GM18498 (cell line): ENCODE results near the gene COA6.
"Not testable (repeated sequence)": the region's sequence is repeated elsewhere in the genome, so short reads cannot be mapped to it uniquely, and the experiment has no call there.

Source experiments
- ATAC-seq: cut with Tn5 transposase; IDR thresholded peaks from one replicate; pipeline ENCODE4 v1.9.1; 2021; ENCODE audit warnings: mild to moderate bottlenecking, moderate library complexity; ENCODE audit not compliant: unreplicated experiment

Gene COA6

GRCh38 chr1:234369033-234369430 is 4.2 kb upstream of the COA6 start:
- no peak for ATAC-seq

- no peak for ATAC-seq
Observed at GRCh38 chr1:234369784-234370183, 3.5 kb upstream of the COA6 start.

GRCh38 chr1:234371414-234371813 is 1.8 kb upstream of the COA6 start:
- ATAC-seq: no peak

- ATAC-seq: no peak
Observed at GRCh38 chr1:234372011-234372757, 1.1 kb upstream of the COA6 start.

- ATAC-seq: peak; percentile 25
Observed at GRCh38 chr1:234373959-234374254, 651 bp downstream of the COA6 start.

GRCh38 chr1:234375672-234376071 is 2.4 kb downstream of the COA6 start:
- ATAC-seq: no peak

GRCh38 chr1:234379591-234380109 is 6.4 kb downstream of the COA6 start:
- not testable (repeated sequence) for ATAC-seq

- no peak for ATAC-seq
Observed at GRCh38 chr1:234381699-234382555, 8.7 kb downstream of the COA6 start.

GRCh38 chr1:234386122-234386521 is 12.9 kb downstream of the COA6 start:
- no peak for ATAC-seq

GRCh38 chr1:234388094-234388493 is 14.8 kb downstream of the COA6 start:
- no peak for ATAC-seq

- no peak for ATAC-seq
Observed at GRCh38 chr1:234393190-234393589, 19.9 kb downstream of the COA6 start.

GRCh38 chr1:234395297-234395696 is 22.0 kb downstream of the COA6 start:
- no peak for ATAC-seq

GRCh38 chr1:234396092-234396491 is 22.8 kb downstream of the COA6 start:
- ATAC-seq: no peak

- ATAC-seq: no peak
Observed at GRCh38 chr1:234396871-234397270, 23.6 kb downstream of the COA6 start.

- no peak for ATAC-seq
Observed at GRCh38 chr1:234397732-234398131, 24.5 kb downstream of the COA6 start.

GRCh38 chr1:234398849-234399381 is 25.7 kb downstream of the COA6 start:
- peak; percentile 68 for ATAC-seq

- not testable (repeated sequence) for ATAC-seq
Observed at GRCh38 chr1:234399515-234399914, 26.3 kb downstream of the COA6 start.

- ATAC-seq: peak; percentile 62
Observed at GRCh38 chr1:234400773-234401172, 27.5 kb downstream of the COA6 start.

GRCh38 chr1:234401658-234402057 is 28.4 kb downstream of the COA6 start:
- no peak for ATAC-seq

- ATAC-seq: no peak
Observed at GRCh38 chr1:234402939-234403338, 29.7 kb downstream of the COA6 start.

GRCh38 chr1:234405676-234406075 is 32.4 kb downstream of the COA6 start:
- ATAC-seq: no peak

GRCh38 chr1:234406871-234407270 is 33.6 kb downstream of the COA6 start:
- no peak for ATAC-seq
